ENCODE data around the gene TUBB1.
A peak's percentile ranks its signal among the peaks of the same experiment; 100 is the strongest.

Gene TUBB1

GRCh38 chr20:58985656-58986055, 33.6 kb upstream of the TUBB1 start:
- TF ChIP-seq GATA3 (IDR thresholded peaks at IDR 0.05; ENCODE audit: low read depth, low read length) (no peak), GATA2 (IDR thresholded peaks at IDR 0.05; ENCODE audit: low read depth, low read length) (no peak)

GRCh38 chr20:58986286-58986967, 32.8 kb upstream of the TUBB1 start:
- no peak for TF ChIP-seq GATA3 (IDR thresholded peaks at IDR 0.05; ENCODE audit: low read depth, low read length)
- no peak for TF ChIP-seq GATA2 (IDR thresholded peaks at IDR 0.05; ENCODE audit: low read depth, low read length)

GRCh38 chr20:58986968-58987517, 32.2 kb upstream of the TUBB1 start:
- TF ChIP-seq GATA2 (IDR thresholded peaks at IDR 0.05; ENCODE audit: low read depth, low read length) (no peak), GATA3 (IDR thresholded peaks at IDR 0.05; ENCODE audit: low read depth, low read length) (peak; percentile 44)

- TF ChIP-seq GATA2 (IDR thresholded peaks at IDR 0.05; ENCODE audit: low read depth, low read length) (no peak), GATA3 (IDR thresholded peaks at IDR 0.05; ENCODE audit: low read depth, low read length) (no peak)
These were observed 31.3 kb upstream of the TUBB1 start for GRCh38 chr20:58987790-58988564.

- TF ChIP-seq GATA3 (IDR thresholded peaks at IDR 0.05; ENCODE audit: low read depth, low read length), result no peak
- no peak for TF ChIP-seq GATA2 (IDR thresholded peaks at IDR 0.05; ENCODE audit: low read depth, low read length)
These were observed 30.7 kb upstream of the TUBB1 start for GRCh38 chr20:58988565-58988882.

GRCh38 chr20:58989196-58989595, 30.0 kb upstream of the TUBB1 start:
- TF ChIP-seq GATA3 (IDR thresholded peaks at IDR 0.05; ENCODE audit: low read depth, low read length) (no peak), GATA2 (IDR thresholded peaks at IDR 0.05; ENCODE audit: low read depth, low read length) (no peak)

GRCh38 chr20:58990651-58991445, 28.4 kb upstream of the TUBB1 start:
- TF ChIP-seq GATA2 (IDR thresholded peaks at IDR 0.05; ENCODE audit: low read depth, low read length) (no peak), GATA3 (IDR thresholded peaks at IDR 0.05; ENCODE audit: low read depth, low read length) (no peak)

- no peak for TF ChIP-seq GATA3 (IDR thresholded peaks at IDR 0.05; ENCODE audit: low read depth, low read length)
- TF ChIP-seq GATA2 (IDR thresholded peaks at IDR 0.05; ENCODE audit: low read depth, low read length), result no peak
These were observed 27.5 kb upstream of the TUBB1 start for GRCh38 chr20:58991715-58992114.

- no peak for TF ChIP-seq GATA2 (IDR thresholded peaks at IDR 0.05; ENCODE audit: low read depth, low read length)
- TF ChIP-seq GATA3 (IDR thresholded peaks at IDR 0.05; ENCODE audit: low read depth, low read length), result no peak
These were observed 26.3 kb upstream of the TUBB1 start for GRCh38 chr20:58992911-58993310.

GRCh38 chr20:58993332-58994248, 25.6 kb upstream of the TUBB1 start:
- no peak for TF ChIP-seq GATA3 (IDR thresholded peaks at IDR 0.05; ENCODE audit: low read depth, low read length)
- no peak for TF ChIP-seq GATA2 (IDR thresholded peaks at IDR 0.05; ENCODE audit: low read depth, low read length)

- no peak for TF ChIP-seq GATA2 (IDR thresholded peaks at IDR 0.05; ENCODE audit: low read depth, low read length)
- no peak for TF ChIP-seq GATA3 (IDR thresholded peaks at IDR 0.05; ENCODE audit: low read depth, low read length)
These were observed 24.7 kb upstream of the TUBB1 start for GRCh38 chr20:58994390-58995159.

GRCh38 chr20:58995461-58996225, 23.6 kb upstream of the TUBB1 start:
- TF ChIP-seq GATA3 (IDR thresholded peaks at IDR 0.05; ENCODE audit: low read depth, low read length), result no peak
- TF ChIP-seq GATA2 (IDR thresholded peaks at IDR 0.05; ENCODE audit: low read depth, low read length), result no peak

Measured in SH-SY5Y (cell line).